Neuronal stem cell (in vitro differentiated cells): ENCODE data around the gene PACRG.
A peak's percentile ranks its signal among the peaks of the same experiment; 100 is the strongest.

Source experiments
- DNase-seq: peaks from one replicate; pipeline ENCODE4 v3.0.0-alpha.2; 2013; ENCODE audit warnings: low spot score
- H2AFZ ChIP-seq: one replicate; pipeline ENCODE4 v1.6.1; 2013; ENCODE audit warnings: mild to moderate bottlenecking, low read length, inconsistent platforms
- H2AK5ac ChIP-seq: 2 replicates; pipeline ENCODE4 v1.6.1; 2013; ENCODE audit warnings: low read depth, mild to moderate bottlenecking, inconsistent platforms, low read length, moderate library complexity, mixed read lengths
- H2BK120ac ChIP-seq: 2 replicates; pipeline ENCODE4 v1.6.1; 2013; ENCODE audit warnings: low read depth, mild to moderate bottlenecking, inconsistent platforms, low read length, moderate library complexity, mixed read lengths
- H2BK12ac ChIP-seq: one replicate; pipeline ENCODE4 v1.6.1; 2013; ENCODE audit warnings: low read length, inconsistent platforms
- H2BK15ac ChIP-seq: 2 replicates; pipeline ENCODE4 v1.6.1; 2013; ENCODE audit warnings: mild to moderate bottlenecking, low read length, inconsistent platforms, mixed read lengths
- H2BK5ac ChIP-seq: one replicate; pipeline ENCODE4 v1.6.1; 2013; ENCODE audit warnings: inconsistent platforms, mild to moderate bottlenecking, low read length, moderate library complexity
- H3K14ac ChIP-seq: one replicate; pipeline ENCODE4 v1.6.1; 2013; ENCODE audit warnings: low read length, inconsistent platforms
- H3K18ac ChIP-seq: 2 replicates; pipeline ENCODE4 v1.6.1; 2013; ENCODE audit warnings: low read length, inconsistent platforms
- H3K23ac ChIP-seq: 2 replicates; pipeline ENCODE4 v1.6.1; 2013; ENCODE audit warnings: low read depth, mild to moderate bottlenecking, mixed read lengths, low read length, inconsistent platforms; ENCODE audit not compliant: poor library complexity
- H3K27ac ChIP-seq: replicated peaks from 3 replicates; pipeline ENCODE4 v1.5.1; 2013; ENCODE audit warnings: low read length, inconsistent platforms
- H3K27me3 ChIP-seq, 3 experiments: 2 replicates each; pipeline ENCODE4 v1.6.1; 2013; ENCODE audit warnings: low read length in 3 of 3, mild to moderate bottlenecking in 2 of 3, inconsistent platforms in 1 of 3, low read depth in 1 of 3, mixed read lengths in 1 of 3, moderate library complexity in 1 of 3; ENCODE audit not compliant: control insufficient read depth in 3 of 3, insufficient read depth in 3 of 3
- H3K36me3 ChIP-seq, 2 donors: replicated peaks in 1 of 2; 2 replicates each; pipeline ENCODE4 v1.6.1; 2013; ENCODE audit warnings: low read length in 2 of 2; ENCODE audit not compliant: control insufficient read depth in 2 of 2, insufficient read depth in 2 of 2
- H3K4ac ChIP-seq: 2 replicates; pipeline ENCODE4 v1.6.1; 2013; ENCODE audit warnings: inconsistent platforms, mild to moderate bottlenecking, low read length, moderate library complexity
- H3K4me1 ChIP-seq, 2 donors: 1 replicate in 1 of 2; 2 replicates in 1 of 2; pipeline ENCODE4 v1.6.1; 2013; ENCODE audit warnings: low read length in 2 of 2, low read depth in 1 of 2; ENCODE audit not compliant: control insufficient read depth in 2 of 2, insufficient read depth in 1 of 2
- H3K4me2 ChIP-seq: one replicate; pipeline ENCODE4 v1.6.1; 2013; ENCODE audit warnings: mild to moderate bottlenecking, low read length, inconsistent platforms; ENCODE audit not compliant: insufficient read depth, poor library complexity, severe bottlenecking
- H3K4me3 ChIP-seq, 2 donors: 2 replicates each; pipeline ENCODE4 v1.5.1; 2013; ENCODE audit warnings: low read length in 2 of 2, mild to moderate bottlenecking in 2 of 2, inconsistent platforms in 1 of 2, moderate library complexity in 1 of 2
- H3K79me1 ChIP-seq: one replicate; pipeline ENCODE4 v1.6.1; 2013; ENCODE audit warnings: low read depth, mild to moderate bottlenecking, inconsistent platforms, low read length, moderate library complexity
- H3K9ac ChIP-seq: one replicate; pipeline ENCODE4 v1.6.1; 2013; ENCODE audit warnings: mild to moderate bottlenecking, low read depth, low read length, inconsistent platforms; ENCODE audit not compliant: poor library complexity
- H3K9me3 ChIP-seq, 2 donors: replicated peaks in 1 of 2; 2 replicates each; pipeline versions ENCODE3 to v1.6.1; 2013; ENCODE audit warnings: low read length in 2 of 2, mild to moderate bottlenecking in 2 of 2, inconsistent platforms in 1 of 2, low read depth in 1 of 2, mixed read lengths in 1 of 2, moderate library complexity in 1 of 2; ENCODE audit not compliant: control insufficient read depth in 2 of 2, insufficient read depth in 1 of 2
- H4K8ac ChIP-seq: one replicate; pipeline ENCODE4 v1.6.1; 2013; ENCODE audit warnings: low read depth, mild to moderate bottlenecking, inconsistent platforms, low read length, moderate library complexity
- H4K91ac ChIP-seq: one replicate; pipeline ENCODE4 v1.6.1; 2013; ENCODE audit warnings: low read length, low read depth, mild to moderate bottlenecking, inconsistent platforms; ENCODE audit not compliant: poor library complexity
- WGBS, 2 donors: extraction: QIAGEN DNeasy Blood & Tissue Kit; methylation state at CpG; one replicate each; pipeline ENCODE4 v1.1.7; 2013; ENCODE audit warnings: missing lambda C conversion rate in 2 of 2, mixed read lengths in 1 of 2; ENCODE audit not compliant: insufficient read length in 2 of 2, insufficient replicate concordance in 1 of 2; ENCODE audit errors: extremely low coverage in 2 of 2; 5-methylcytosine and 5-hydroxymethylcytosine counted together

The PACRG gene

DNA sequence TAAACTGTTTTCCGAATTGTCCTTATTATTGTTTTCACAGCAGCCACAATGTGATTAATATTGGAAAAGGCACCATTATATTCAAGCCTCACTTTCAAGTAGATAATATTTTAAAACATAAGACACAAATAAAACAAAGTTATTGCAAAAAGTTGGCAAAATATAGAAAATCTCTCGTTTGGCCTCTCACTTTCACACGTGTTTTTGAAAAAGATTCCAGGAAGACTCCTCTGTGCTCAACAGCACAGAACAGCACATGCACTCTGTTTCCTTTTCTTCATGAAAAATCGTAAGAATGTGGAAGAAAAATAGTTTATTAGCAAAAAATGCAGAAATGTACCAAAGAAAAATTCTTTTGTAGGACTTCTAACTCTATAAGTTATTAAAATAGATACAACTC is 46.9 kb upstream of the PACRG start:
- no peak overlapping the region for H3K4me2 ChIP-seq
- peaks cover 0 to 3% of the 10 kb centered on the region in 2 donors for H3K4me1 ChIP-seq
- no peak overlapping the region for H3K27ac ChIP-seq
- H2AFZ ChIP-seq = no peak overlapping the region
- H3K18ac ChIP-seq = no peak overlapping the region
- H2BK5ac ChIP-seq = no peak overlapping the region
- no peak overlapping the region for H3K14ac ChIP-seq
- H2BK12ac ChIP-seq = no peak overlapping the region
- H3K9ac ChIP-seq = no peak overlapping the region
- H3K4ac ChIP-seq = no peak overlapping the region
- H2BK120ac ChIP-seq = no peak overlapping the region
- H3K23ac ChIP-seq = no peak overlapping the region
- H2AK5ac ChIP-seq = no peak overlapping the region
- no peaks in the 10 kb centered on the region for H3K27me3 ChIP-seq
- no CpG with 5 or more reads among the region's 4 CpGs for WGBS, 2 donors
- H3K4me3 ChIP-seq = no peak overlapping the region
- no peaks in the 10 kb centered on the region for H3K79me1 ChIP-seq
- H3K9me3 ChIP-seq = no peaks in the 10 kb centered on the region
- no peak overlapping the region for H4K91ac ChIP-seq
- H4K8ac ChIP-seq = no peak overlapping the region
- H3K36me3 ChIP-seq = no peaks in the 10 kb centered on the region
- no peak for DNase-seq
- H2BK15ac ChIP-seq = no peak overlapping the region

DNA sequence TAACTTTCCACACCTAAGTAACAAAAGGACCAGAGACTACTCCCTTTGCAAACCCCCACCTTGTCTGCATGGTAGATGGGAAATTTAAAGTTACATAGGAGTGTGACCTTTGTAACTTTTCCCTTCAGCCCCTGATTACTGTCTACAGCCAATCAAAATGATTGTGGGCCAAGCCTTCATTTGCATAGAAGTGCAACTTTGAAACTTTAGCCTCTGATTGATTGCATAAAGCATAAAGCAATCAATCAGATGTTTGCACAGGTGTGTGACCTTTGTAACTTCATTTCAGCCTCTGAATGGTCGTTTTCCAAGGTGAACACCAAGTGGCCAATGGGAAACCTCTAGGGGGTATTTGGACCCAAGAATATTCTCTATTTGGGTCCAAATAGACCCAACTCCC is 46.3 kb upstream of the PACRG start:
- Histone ChIP-seq H3K4ac (no peak overlapping the region), H3K79me1 (no peaks in the 10 kb centered on the region), H2BK5ac (no peak overlapping the region), H3K9me3 (peaks cover 0 to under 1% of the 10 kb centered on the region in 2 donors), H3K23ac (no peak overlapping the region), H2BK15ac (no peak overlapping the region), H3K9ac (no peak overlapping the region), H3K14ac (no peak overlapping the region), H3K27me3 (no peaks in the 10 kb centered on the region), H2AK5ac (no peak overlapping the region), H3K4me2 (no peak overlapping the region), H3K4me1 (peaks cover 0 to 3% of the 10 kb centered on the region in 2 donors), H3K18ac (no peak overlapping the region), H4K8ac (no peak overlapping the region), H3K4me3 (no peak overlapping the region), H3K36me3 (no peaks in the 10 kb centered on the region), H2AFZ (no peak overlapping the region), H4K91ac (no peak overlapping the region), H2BK120ac (no peak overlapping the region), H3K27ac (no peak overlapping the region), H2BK12ac (no peak overlapping the region)
- DNase-seq = no peak
- no CpG with 5 or more reads among the region's 1 CpG for WGBS, 2 donors

- H4K91ac ChIP-seq = no peak overlapping the region
- H3K4me1 ChIP-seq = peaks cover 0 to 3% of the 10 kb centered on the region in 2 donors
- no peak overlapping the region for H3K9ac ChIP-seq
- H3K9me3 ChIP-seq = peaks cover 0 to 2% of the 10 kb centered on the region in 2 donors
- no peak overlapping the region for H3K4me2 ChIP-seq
- no peak overlapping the region for H2AFZ ChIP-seq
- no peaks in the 10 kb centered on the region for H3K36me3 ChIP-seq
- no peak overlapping the region for H2BK5ac ChIP-seq
- no peak overlapping the region for H3K14ac ChIP-seq
- no peak overlapping the region for H2BK120ac ChIP-seq
- no peak overlapping the region for H4K8ac ChIP-seq
- H2BK15ac ChIP-seq = no peak overlapping the region
- no peak overlapping the region for H3K18ac ChIP-seq
- no peak overlapping the region for H3K27ac ChIP-seq
- no peak overlapping the region for H2AK5ac ChIP-seq
- no CpG with 5 or more reads among the region's 4 CpGs for WGBS, 2 donors
- H3K79me1 ChIP-seq = no peaks in the 10 kb centered on the region
- H2BK12ac ChIP-seq = no peak overlapping the region
- no peak for DNase-seq
- H3K4ac ChIP-seq = no peak overlapping the region
- no peaks in the 10 kb centered on the region for H3K27me3 ChIP-seq
- no peak overlapping the region for H3K4me3 ChIP-seq
- H3K23ac ChIP-seq = no peak overlapping the region
Measured at GRCh38 chr6:162683135-162683534, 44.6 kb upstream of the PACRG start.

DNA sequence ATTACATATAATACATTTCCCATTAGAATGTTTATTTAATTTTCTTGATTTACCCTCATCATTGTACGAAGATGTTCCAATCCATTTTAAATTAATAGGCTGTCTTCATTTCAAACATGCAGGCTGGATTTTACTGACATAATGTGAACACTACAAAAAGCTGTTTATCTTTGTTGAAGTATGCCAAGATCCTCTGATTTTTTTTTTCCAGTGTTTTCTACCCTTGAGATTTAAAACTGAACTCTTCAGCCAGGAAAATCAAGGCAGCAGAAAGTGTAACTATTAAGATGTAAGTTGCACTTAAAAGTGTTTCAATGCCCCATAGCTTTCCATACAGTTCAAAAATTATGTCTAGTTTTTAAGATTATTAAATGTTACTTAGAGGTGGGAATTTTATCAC is 43.7 kb upstream of the PACRG start:
- whole genome bisulfite sequencing, 2 donors = no CpG with 5 or more reads among the region's 1 CpG
- no peak for DNase-seq
- Histone ChIP-seq H2AK5ac (no peak overlapping the region), H3K4me3 (no peak overlapping the region), H3K4me1 (peaks cover 0 to 10% of the 10 kb centered on the region in 2 donors), H3K4me2 (no peak overlapping the region), H2BK120ac (no peak overlapping the region), H3K23ac (no peak overlapping the region), H3K36me3 (no peaks in the 10 kb centered on the region), H3K27me3 (no peaks in the 10 kb centered on the region), H3K4ac (no peak overlapping the region), H3K79me1 (no peaks in the 10 kb centered on the region), H4K8ac (no peak overlapping the region), H4K91ac (no peak overlapping the region), H3K9ac (no peak overlapping the region), H3K9me3 (peaks cover 0 to 2% of the 10 kb centered on the region in 2 donors), H3K27ac (no peak overlapping the region), H2BK15ac (no peak overlapping the region), H2AFZ (peak overlapping the region; percentile 5), H3K14ac (no peak overlapping the region), H2BK5ac (no peak overlapping the region), H3K18ac (no peak overlapping the region), H2BK12ac (no peak overlapping the region)
